Tibial nerve (tissue), 4 donors: ENCODE measurements around the gene DPH3. TPM values are rescaled to one million over a fixed set of nuclear protein-coding genes. Genes with fewer than 3 reads are reported as not detected.

Experiments used
- DNase-seq, 2 donors: peaks; one replicate each; pipeline ENCODE4 v3.0.0-alpha.2; 2019; ENCODE audit warnings: low spot score in 2 of 2
- H3K27ac ChIP-seq, 4 donors: fragments of 200-600 bp; sonication (generic) in 3 of 4; one replicate each; pipeline ENCODE4 v1.5.1; 2017 to 2019; ENCODE audit warnings: mild to moderate bottlenecking in 1 of 4
- H3K27me3 ChIP-seq, 2 donors: fragments of 200-600 bp; sonication (generic) in 1 of 2; one replicate each; pipeline versions ENCODE4 v1.5.1 to v1.6.0; 2017 to 2019
- H3K36me3 ChIP-seq, 3 donors: fragments of 200-600 bp; sonication (generic); one replicate each; pipeline ENCODE4 v1.5.1; 2018 to 2019
- H3K4me1 ChIP-seq, 4 donors: fragments of 200-600 bp; sonication (generic) in 3 of 4; one replicate each; pipeline ENCODE4 v1.5.1; 2017 to 2019
- H3K4me3 ChIP-seq, 4 donors: fragments of 200-600 bp; sonication (generic) in 3 of 4; one replicate each; pipeline ENCODE4 v1.5.1; 2017 to 2019; ENCODE audit warnings: mild to moderate bottlenecking in 1 of 4, moderate library complexity in 1 of 4
- H3K9me3 ChIP-seq, 4 donors: fragments of 200-600 bp; sonication (generic) in 3 of 4; one replicate each; pipeline ENCODE4 v1.5.1; 2017 to 2019
- CTCF ChIP-seq, 5 experiments: fragments of 200-600 bp in 3 of 5; fragments of 450-650 bp in 2 of 5; sonication (generic) in 3 of 5; IDR thresholded peaks; one replicate each; pipeline ENCODE4 v1.5.1; 2016 to 2019; ENCODE audit warnings: antibody characterized with exemption in 5 of 5, mild to moderate bottlenecking in 3 of 5, moderate library complexity in 2 of 5
- EP300 ChIP-seq, 2 donors: sonication (generic); formaldehyde crosslinking; IDR thresholded peaks; one replicate each; pipeline ENCODE4 v1.6.1; 2017; ENCODE audit warnings: antibody characterized with exemption in 2 of 2, mild to moderate bottlenecking in 1 of 2
- POLR2A ChIP-seq, 2 donors: fragments of 450-650 bp; IDR thresholded peaks; one replicate each; pipeline ENCODE4 v1.6.1; 2017; ENCODE audit warnings: antibody characterized with exemption in 2 of 2, mild to moderate bottlenecking in 2 of 2, moderate library complexity in 2 of 2
- WGBS, 2 donors: methylation state at CpG; one replicate each; pipeline ENCODE4 v1.1.5; 2018; 5-methylcytosine and 5-hydroxymethylcytosine counted together
- total RNA-seq, 4 donors: library from RNA; depleted of rRNA; stranded (reverse); fragments of >200 nt; gene quantifications; one replicate each; pipeline ENCODE4 v1.1.0, GENCODE V29; 2016

DPH3 gene
- total RNA-seq, 4 donors from 2014 or later, result 11.4 to 20.5 (median 19.1) TPM

- 92 to 94% methylated on average over 1 of the region's 1 CpG for WGBS, 2 donors
Measured at GRCh38 chr3:16308727-16309126, 44.0 kb upstream of the DPH3 start.

GRCh38 chr3:16307832-16308531 is 43.2 kb upstream of the DPH3 start:
- no peak for DNase-seq
- H3K27ac ChIP-seq, result no peak overlapping the region
- TF ChIP-seq CTCF (IDR thresholded peaks at IDR 0.05), result no peak
- TF ChIP-seq EP300 (IDR thresholded peaks at IDR 0.05), result no peak
- no peak for TF ChIP-seq POLR2A (IDR thresholded peaks at IDR 0.05)
- no peaks in the 10 kb centered on the region for H3K9me3 ChIP-seq
- H3K27me3 ChIP-seq, result no peaks in the 10 kb centered on the region
- peaks cover 0 to 16% (median 2%) of the 10 kb centered on the region in 4 donors for H3K4me1 ChIP-seq
- no peak overlapping the region for H3K4me3 ChIP-seq
- 87 to 88% methylated on average over 5 of the region's 5 CpGs for WGBS, 2 donors
- peaks cover 0 to 17% (median 0%) of the 10 kb centered on the region in 3 donors for H3K36me3 ChIP-seq

More at GRCh38 chr3:16308727-16309126, 44.0 kb upstream of the DPH3 start:
- Histone ChIP-seq H3K27me3 (no peaks in the 10 kb centered on the region), H3K36me3 (peaks cover 0 to 23% (median 0%) of the 10 kb centered on the region in 3 donors), H3K4me3 (no peak overlapping the region), H3K27ac (no peak overlapping the region), H3K4me1 (peaks cover 0 to 16% (median 2%) of the 10 kb centered on the region in 4 donors), H3K9me3 (no peaks in the 10 kb centered on the region)
- no peak for DNase-seq
- TF ChIP-seq EP300 (IDR thresholded peaks at IDR 0.05) (no peak), CTCF (IDR thresholded peaks at IDR 0.05) (no peak), POLR2A (IDR thresholded peaks at IDR 0.05) (no peak)

- Histone ChIP-seq H3K4me3 (no peak overlapping the region), H3K9me3 (no peaks in the 10 kb centered on the region), H3K4me1 (peaks cover 0 to 19% (median 2%) of the 10 kb centered on the region in 4 donors), H3K36me3 (peaks cover 0 to 22% (median 0%) of the 10 kb centered on the region in 3 donors), H3K27ac (no peak overlapping the region), H3K27me3 (no peaks in the 10 kb centered on the region)
- DNase-seq, result no peak
- TF ChIP-seq POLR2A (IDR thresholded peaks at IDR 0.05) (no peak), CTCF (IDR thresholded peaks at IDR 0.05) (no peak), EP300 (IDR thresholded peaks at IDR 0.05) (no peak)
- 82 to 85% methylated on average over 7 of the region's 7 CpGs for WGBS, 2 donors
Measured at GRCh38 chr3:16305111-16305541, 40.4 kb upstream of the DPH3 start.

GRCh38 chr3:16304061-16305010 is 39.6 kb upstream of the DPH3 start:
- H3K27ac ChIP-seq, result no peak overlapping the region
- no peaks in the 10 kb centered on the region for H3K9me3 ChIP-seq
- H3K4me3 ChIP-seq, result no peak overlapping the region
- WGBS, 2 donors, result 89% methylated on average over 2 of the region's 2 CpGs
- no peaks in the 10 kb centered on the region for H3K27me3 ChIP-seq
- DNase-seq, result no peak
- TF ChIP-seq EP300 (IDR thresholded peaks at IDR 0.05) (no peak), POLR2A (IDR thresholded peaks at IDR 0.05) (no peak)
- peaks cover 0 to 15% (median 0%) of the 10 kb centered on the region in 3 donors for H3K36me3 ChIP-seq
- H3K4me1 ChIP-seq, result peaks cover 0 to 19% (median 2%) of the 10 kb centered on the region in 4 donors

GRCh38 chr3:16303037-16303575 is 38.4 kb upstream of the DPH3 start:
- Histone ChIP-seq H3K9me3 (no peaks in the 10 kb centered on the region), H3K27me3 (no peaks in the 10 kb centered on the region), H3K4me3 (no peak overlapping the region), H3K27ac (no peak overlapping the region), H3K36me3 (peaks cover 0 to 15% (median 0%) of the 10 kb centered on the region in 3 donors), H3K4me1 (peaks cover 0 to 25% (median 2%) of the 10 kb centered on the region in 4 donors)
- DNase-seq, result no peak
- no peak for TF ChIP-seq EP300 (IDR thresholded peaks at IDR 0.05)
- TF ChIP-seq POLR2A (IDR thresholded peaks at IDR 0.05), result no peak
- no peak for TF ChIP-seq CTCF (IDR thresholded peaks at IDR 0.05)
- 63 to 67% methylated on average over 2 of the region's 2 CpGs for WGBS, 2 donors
